OCI-LY1 (cell line): ENCODE data around the gene MACROD2.

Experiments used
- H2AFZ ChIP-seq: fragments of 200-600 bp; sonication (generic), shearing (Covaris generic); 2 replicates; pipeline ENCODE4 v1.6.0; 2014; ENCODE audit warnings: antibody characterized with exemption, mild to moderate bottlenecking, low read length
- H3F3A ChIP-seq: fragments of 200-600 bp; sonication (generic), shearing (Covaris generic); 2 replicates; pipeline ENCODE4 v1.6.0; 2014; ENCODE audit warnings: mild to moderate bottlenecking, antibody characterized with exemption, low read length, moderate library complexity; ENCODE audit not compliant: insufficient read depth
- H3K27ac ChIP-seq: fragments of 200-600 bp; sonication (generic); 2 replicates; pipeline ENCODE4 v1.5.1; 2014; ENCODE audit warnings: low read length, mixed run types, mild to moderate bottlenecking, low read depth; ENCODE audit not compliant: poor library complexity, severe bottlenecking
- H3K27me3 ChIP-seq: fragments of 200-600 bp; sonication (generic); 2 replicates; pipeline ENCODE4 v1.6.0; 2014; ENCODE audit warnings: antibody characterized with exemption, mild to moderate bottlenecking, low read length, moderate library complexity; ENCODE audit not compliant: insufficient read depth
- H3K36me3 ChIP-seq: fragments of 200-600 bp; sonication (generic); 2 replicates; pipeline ENCODE4 v1.6.1; 2014; ENCODE audit warnings: mild to moderate bottlenecking, antibody characterized with exemption, low read length, moderate library complexity, mixed read lengths; ENCODE audit not compliant: insufficient read depth
- H3K4me1 ChIP-seq: fragments of 200-600 bp; sonication (generic); 2 replicates; pipeline ENCODE4 v1.5.1; 2014; ENCODE audit warnings: mild to moderate bottlenecking, low read length, moderate library complexity; ENCODE audit not compliant: insufficient read depth, severe bottlenecking
- H3K4me2 ChIP-seq: fragments of 200-600 bp; sonication (generic), shearing (Covaris generic); 2 replicates; pipeline ENCODE4 v1.6.1; 2014; ENCODE audit warnings: low read length
- H3K4me3 ChIP-seq: fragments of 200-600 bp; sonication (generic); 2 replicates; pipeline ENCODE4 v1.5.1; 2014; ENCODE audit warnings: low read length, low read depth, mild to moderate bottlenecking, mixed read lengths; ENCODE audit not compliant: poor library complexity, severe bottlenecking
- H3K79me2 ChIP-seq: fragments of 200-600 bp; shearing (Covaris generic); 2 replicates; pipeline ENCODE4 v1.6.1; 2016; ENCODE audit warnings: mixed run types, low read length, mixed read lengths; ENCODE audit not compliant: insufficient read depth
- H3K9ac ChIP-seq: fragments of 200-600 bp; sonication (generic), shearing (Covaris generic); 2 replicates; pipeline ENCODE4 v1.6.1; 2014; ENCODE audit warnings: mild to moderate bottlenecking, low read length, mixed read lengths
- H3K9me2 ChIP-seq: fragments of 200-600 bp; sonication (generic), shearing (Covaris generic); 2 replicates; pipeline ENCODE4 v1.6.1; 2014; ENCODE audit warnings: low read depth, mild to moderate bottlenecking, low read length, mixed read lengths
- H3K9me3 ChIP-seq: fragments of 200-600 bp; shearing (Covaris generic); 2 replicates; pipeline ENCODE4 v1.6.1; 2014; ENCODE audit warnings: low read length, mixed read lengths
- H4K20me1 ChIP-seq: fragments of 200-600 bp; sonication (generic), shearing (Covaris generic); 2 replicates; pipeline ENCODE4 v1.6.0; 2016; ENCODE audit warnings: mild to moderate bottlenecking, low read length; ENCODE audit not compliant: insufficient read depth
- CTCF ChIP-seq: fragments of 200-600 bp; sonication (generic), shearing (Covaris generic); IDR thresholded peaks from 2 replicates; pipeline ENCODE4 v1.5.1; 2017; ENCODE audit warnings: mild to moderate bottlenecking, antibody characterized with exemption, low read length, moderate library complexity, mixed read lengths
- EZH2 ChIP-seq: fragments of 200-600 bp; sonication (generic), shearing (Covaris generic); IDR thresholded peaks from 2 replicates; pipeline ENCODE4 v1.8.0; 2017; ENCODE audit warnings: borderline replicate concordance, mixed run types, mild to moderate bottlenecking, antibody characterized with exemption, low read length, moderate library complexity, mixed read lengths

Gene MACROD2

GRCh38 chr20:14764511-14765369 is 769.4 kb downstream of the MACROD2 start:
- TF ChIP-seq CTCF (no peak), EZH2 (no peak)
- no peaks in the 10 kb centered on the region for H3K79me2 ChIP-seq

GRCh38 chr20:14765370-14765701 is 770.0 kb downstream of the MACROD2 start:
- H4K20me1 ChIP-seq: no peaks in the 10 kb centered on the region
- H3K4me1 ChIP-seq: no peaks in the 10 kb centered on the region
- H3K27ac ChIP-seq: no peak overlapping the region
- H3F3A ChIP-seq: no peaks in the 10 kb centered on the region
- no peaks in the 10 kb centered on the region for H3K9me2 ChIP-seq
- H3K9me3 ChIP-seq: no peaks in the 10 kb centered on the region
- H3K4me2 ChIP-seq: no peak overlapping the region
- no peaks in the 10 kb centered on the region for H3K36me3 ChIP-seq
- H3K27me3 ChIP-seq: no peaks in the 10 kb centered on the region
- H3K79me2 ChIP-seq: no peaks in the 10 kb centered on the region
- no peak overlapping the region for H3K4me3 ChIP-seq
- TF ChIP-seq CTCF: no peak
- H3K9ac ChIP-seq: no peak overlapping the region
- no peak overlapping the region for H2AFZ ChIP-seq

More at GRCh38 chr20:14764511-14765369, 769.4 kb downstream of the MACROD2 start:
- Histone ChIP-seq H3K9me2 (no peaks in the 10 kb centered on the region), H3K4me3 (no peak overlapping the region), H3K36me3 (no peaks in the 10 kb centered on the region), H3K9me3 (no peaks in the 10 kb centered on the region), H3K27me3 (no peaks in the 10 kb centered on the region), H3K27ac (no peak overlapping the region), H3K4me1 (no peaks in the 10 kb centered on the region), H3K9ac (no peak overlapping the region), H3F3A (no peaks in the 10 kb centered on the region), H2AFZ (no peak overlapping the region), H3K4me2 (no peak overlapping the region), H4K20me1 (no peaks in the 10 kb centered on the region)

GRCh38 chr20:14773486-14773885 is 778.2 kb downstream of the MACROD2 start:
- H3K9ac ChIP-seq: no peak overlapping the region
- no peaks in the 10 kb centered on the region for H3K9me3 ChIP-seq
- H3K4me1 ChIP-seq: no peaks in the 10 kb centered on the region
- no peak overlapping the region for H2AFZ ChIP-seq
- H3K9me2 ChIP-seq: no peaks in the 10 kb centered on the region
- H3K79me2 ChIP-seq: no peaks in the 10 kb centered on the region
- no peaks in the 10 kb centered on the region for H3K27me3 ChIP-seq
- no peak overlapping the region for H3K27ac ChIP-seq
- no peaks in the 10 kb centered on the region for H4K20me1 ChIP-seq
- H3K4me2 ChIP-seq: no peak overlapping the region
- H3F3A ChIP-seq: no peaks in the 10 kb centered on the region
- no peaks in the 10 kb centered on the region for H3K36me3 ChIP-seq
- no peak for TF ChIP-seq EZH2
- no peak for TF ChIP-seq CTCF
- no peak overlapping the region for H3K4me3 ChIP-seq
